Sigmoid colon (tissue), 4 donors: Measurements from ENCODE around the gene DHRS3.

Source experiments
- POLR2A ChIP-seq, 2 donors: fragments of 450-650 bp; IDR thresholded peaks; one replicate each; pipeline ENCODE4 v1.6.1; 2016; ENCODE audit warnings: antibody characterized with exemption in 2 of 2, mild to moderate bottlenecking in 2 of 2, moderate library complexity in 2 of 2
- POLR2AphosphoS5 ChIP-seq, 4 donors: sonication (generic); formaldehyde crosslinking; IDR thresholded peaks; one replicate each; pipeline ENCODE4 v1.6.1; 2017; ENCODE audit warnings: antibody characterized with exemption in 4 of 4
- TF ChIP-seq, protein P1 (sequence below), 4 experiments: fragments of 450-650 bp in 3 of 4; fragments of 200-600 bp in 1 of 4; IDR thresholded peaks; one replicate each; pipeline ENCODE4 v1.5.1; 2016 to 2019; ENCODE audit warnings: antibody characterized with exemption in 4 of 4, mild to moderate bottlenecking in 3 of 4, moderate library complexity in 2 of 4

DNA sequence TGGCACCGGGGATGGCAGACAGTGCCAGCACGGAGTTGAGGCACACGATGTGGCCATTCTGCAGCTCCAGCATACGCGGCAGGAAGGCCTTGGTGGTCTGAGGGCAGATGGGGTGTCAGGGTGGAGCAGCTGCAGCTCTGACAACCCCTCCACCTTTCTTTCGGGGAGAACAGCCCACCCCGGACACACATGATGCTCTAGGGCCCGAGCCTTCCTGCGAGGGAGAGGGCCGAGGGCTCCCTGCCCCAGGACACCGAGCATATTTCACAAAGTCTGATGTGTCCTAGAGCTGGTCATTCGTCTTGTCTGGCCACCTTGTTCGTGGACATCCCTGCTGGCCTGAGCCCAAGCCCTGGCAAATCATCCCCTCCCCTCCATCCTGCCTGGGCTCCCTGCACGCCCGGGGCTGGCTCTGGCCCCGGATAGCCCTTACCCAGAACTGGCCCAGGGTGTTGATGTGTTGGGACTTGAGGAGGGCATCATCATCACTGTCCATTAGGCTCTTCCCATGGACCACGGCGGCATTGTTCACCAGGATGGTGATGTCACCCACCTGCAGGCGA is 39.1 kb downstream of the DHRS3 start:
- TF ChIP-seq, protein P1, sequence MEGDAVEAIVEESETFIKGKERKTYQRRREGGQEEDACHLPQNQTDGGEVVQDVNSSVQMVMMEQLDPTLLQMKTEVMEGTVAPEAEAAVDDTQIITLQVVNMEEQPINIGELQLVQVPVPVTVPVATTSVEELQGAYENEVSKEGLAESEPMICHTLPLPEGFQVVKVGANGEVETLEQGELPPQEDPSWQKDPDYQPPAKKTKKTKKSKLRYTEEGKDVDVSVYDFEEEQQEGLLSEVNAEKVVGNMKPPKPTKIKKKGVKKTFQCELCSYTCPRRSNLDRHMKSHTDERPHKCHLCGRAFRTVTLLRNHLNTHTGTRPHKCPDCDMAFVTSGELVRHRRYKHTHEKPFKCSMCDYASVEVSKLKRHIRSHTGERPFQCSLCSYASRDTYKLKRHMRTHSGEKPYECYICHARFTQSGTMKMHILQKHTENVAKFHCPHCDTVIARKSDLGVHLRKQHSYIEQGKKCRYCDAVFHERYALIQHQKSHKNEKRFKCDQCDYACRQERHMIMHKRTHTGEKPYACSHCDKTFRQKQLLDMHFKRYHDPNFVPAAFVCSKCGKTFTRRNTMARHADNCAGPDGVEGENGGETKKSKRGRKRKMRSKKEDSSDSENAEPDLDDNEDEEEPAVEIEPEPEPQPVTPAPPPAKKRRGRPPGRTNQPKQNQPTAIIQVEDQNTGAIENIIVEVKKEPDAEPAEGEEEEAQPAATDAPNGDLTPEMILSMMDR (IDR thresholded peaks at IDR 0.05), result no peak
- TF ChIP-seq POLR2AphosphoS5 (IDR thresholded peaks at IDR 0.05), result no peak
- no peak for TF ChIP-seq POLR2A (IDR thresholded peaks at IDR 0.05)
